Measurements from ENCODE around the gene AGBL5. TPM values are rescaled to one million over a fixed set of nuclear protein-coding genes. Genes with fewer than 3 reads are reported as not detected.

AGBL5 gene
- total and polyA plus RNA-seq, 9 of the 15 experiments (the other 6 are each of a cell fraction or from before 2014, with no cell fraction given) = 3.3 to 52.7 (median 26.2) TPM

GRCh38 chr2:27050996-27051901, at the start of gene AGBL5 (continued):
- TF ChIP-seq ZNF449 (CRISPR knock-in tag; IDR thresholded peaks at IDR 0.05) (no peak), ZNF23 (CRISPR knock-in tag; IDR thresholded peaks at IDR 0.05) (no peak), HDAC1 (IDR thresholded peaks at IDR 0.05) (peak; percentile 38 to 95; a peak in 3 of 4 replicates), TEAD2 (tag; IDR thresholded peaks at IDR 0.05) (no peak), PTRF (tag; IDR thresholded peaks at IDR 0.05) (0 out of 2 replicates have a peak, but pooled peaks have one; percentile 10), JUND (IDR thresholded peaks at IDR 0.05; ENCODE audit: borderline replicate concordance, low read depth, low read length) (peak; percentile 9; the same call in 1 of the 2 replicates), JUND (tag; IDR thresholded peaks at IDR 0.05; ENCODE audit: borderline replicate concordance, low read depth, low read length) (peak; percentile 44; the same call in 1 of the 3 replicates), ZNF609 (CRISPR knock-in tag; IDR thresholded peaks at IDR 0.05; ENCODE audit: borderline replicate concordance) (peak; percentile 64; the same call in 1 of the 2 replicates), GTF3C2 (IDR thresholded peaks at IDR 0.05; ENCODE audit: borderline replicate concordance, extremely low read depth, insufficient read length) (peak; percentile 95), GATAD2A (IDR thresholded peaks at IDR 0.05) (no peak), FOXJ2 (tag; IDR thresholded peaks at IDR 0.05) (peak; percentile 69; the same call in 1 of the 2 replicates), RBM14 (IDR thresholded peaks at IDR 0.05; ENCODE audit: borderline replicate concordance, insufficient read depth, low read depth, low read length) (no peak), TAF9B (IDR thresholded peaks at IDR 0.05; ENCODE audit: partially characterized antibody) (no peak), ADNP (tag; IDR thresholded peaks at IDR 0.05) (peak; percentile 47; the same call in 1 of the 2 replicates)
- TF ChIP-seq, protein P1, sequence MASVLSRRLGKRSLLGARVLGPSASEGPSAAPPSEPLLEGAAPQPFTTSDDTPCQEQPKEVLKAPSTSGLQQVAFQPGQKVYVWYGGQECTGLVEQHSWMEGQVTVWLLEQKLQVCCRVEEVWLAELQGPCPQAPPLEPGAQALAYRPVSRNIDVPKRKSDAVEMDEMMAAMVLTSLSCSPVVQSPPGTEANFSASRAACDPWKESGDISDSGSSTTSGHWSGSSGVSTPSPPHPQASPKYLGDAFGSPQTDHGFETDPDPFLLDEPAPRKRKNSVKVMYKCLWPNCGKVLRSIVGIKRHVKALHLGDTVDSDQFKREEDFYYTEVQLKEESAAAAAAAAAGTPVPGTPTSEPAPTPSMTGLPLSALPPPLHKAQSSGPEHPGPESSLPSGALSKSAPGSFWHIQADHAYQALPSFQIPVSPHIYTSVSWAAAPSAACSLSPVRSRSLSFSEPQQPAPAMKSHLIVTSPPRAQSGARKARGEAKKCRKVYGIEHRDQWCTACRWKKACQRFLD (CRISPR knock-in tag; IDR thresholded peaks at IDR 0.05) = peak; percentile 66
